ENCODE results near the gene SEMA3D.

DNA sequence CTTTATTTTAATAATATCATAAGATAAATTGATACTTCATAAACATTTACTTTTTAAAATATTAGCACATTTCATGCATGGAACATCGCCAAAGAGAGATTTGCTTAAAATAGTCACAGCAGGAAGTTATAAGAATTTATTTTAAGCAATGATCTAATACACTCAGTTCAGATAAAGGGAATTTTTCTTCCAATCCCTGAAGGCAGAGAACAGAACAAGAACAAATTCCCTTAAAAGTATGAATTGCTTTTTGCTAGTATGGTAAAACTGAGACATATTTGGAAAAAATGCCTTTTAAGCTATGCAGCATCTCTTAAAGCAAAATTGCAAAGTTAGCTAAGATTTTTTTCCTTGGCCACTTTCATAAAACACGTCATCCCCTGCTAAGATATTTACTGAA, 91.0 kb downstream of the SEMA3D start:
- TF ChIP-seq, protein P1, sequence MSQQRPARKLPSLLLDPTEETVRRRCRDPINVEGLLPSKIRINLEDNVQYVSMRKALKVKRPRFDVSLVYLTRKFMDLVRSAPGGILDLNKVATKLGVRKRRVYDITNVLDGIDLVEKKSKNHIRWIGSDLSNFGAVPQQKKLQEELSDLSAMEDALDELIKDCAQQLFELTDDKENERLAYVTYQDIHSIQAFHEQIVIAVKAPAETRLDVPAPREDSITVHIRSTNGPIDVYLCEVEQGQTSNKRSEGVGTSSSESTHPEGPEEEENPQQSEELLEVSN (IDR thresholded peaks at IDR 0.05; ENCODE audit: borderline replicate concordance, low read depth): no peak
- TF ChIP-seq, protein P2, sequence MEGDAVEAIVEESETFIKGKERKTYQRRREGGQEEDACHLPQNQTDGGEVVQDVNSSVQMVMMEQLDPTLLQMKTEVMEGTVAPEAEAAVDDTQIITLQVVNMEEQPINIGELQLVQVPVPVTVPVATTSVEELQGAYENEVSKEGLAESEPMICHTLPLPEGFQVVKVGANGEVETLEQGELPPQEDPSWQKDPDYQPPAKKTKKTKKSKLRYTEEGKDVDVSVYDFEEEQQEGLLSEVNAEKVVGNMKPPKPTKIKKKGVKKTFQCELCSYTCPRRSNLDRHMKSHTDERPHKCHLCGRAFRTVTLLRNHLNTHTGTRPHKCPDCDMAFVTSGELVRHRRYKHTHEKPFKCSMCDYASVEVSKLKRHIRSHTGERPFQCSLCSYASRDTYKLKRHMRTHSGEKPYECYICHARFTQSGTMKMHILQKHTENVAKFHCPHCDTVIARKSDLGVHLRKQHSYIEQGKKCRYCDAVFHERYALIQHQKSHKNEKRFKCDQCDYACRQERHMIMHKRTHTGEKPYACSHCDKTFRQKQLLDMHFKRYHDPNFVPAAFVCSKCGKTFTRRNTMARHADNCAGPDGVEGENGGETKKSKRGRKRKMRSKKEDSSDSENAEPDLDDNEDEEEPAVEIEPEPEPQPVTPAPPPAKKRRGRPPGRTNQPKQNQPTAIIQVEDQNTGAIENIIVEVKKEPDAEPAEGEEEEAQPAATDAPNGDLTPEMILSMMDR (IDR thresholded peaks at IDR 0.05): no peak
- TF ChIP-seq, protein P3, sequence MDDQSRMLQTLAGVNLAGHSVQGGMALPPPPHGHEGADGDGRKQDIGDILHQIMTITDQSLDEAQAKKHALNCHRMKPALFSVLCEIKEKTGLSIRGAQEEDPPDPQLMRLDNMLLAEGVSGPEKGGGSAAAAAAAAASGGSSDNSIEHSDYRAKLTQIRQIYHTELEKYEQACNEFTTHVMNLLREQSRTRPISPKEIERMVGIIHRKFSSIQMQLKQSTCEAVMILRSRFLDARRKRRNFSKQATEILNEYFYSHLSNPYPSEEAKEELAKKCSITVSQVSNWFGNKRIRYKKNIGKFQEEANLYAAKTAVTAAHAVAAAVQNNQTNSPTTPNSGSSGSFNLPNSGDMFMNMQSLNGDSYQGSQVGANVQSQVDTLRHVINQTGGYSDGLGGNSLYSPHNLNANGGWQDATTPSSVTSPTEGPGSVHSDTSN (IDR thresholded peaks at IDR 0.05): no peak
- TF ChIP-seq MAFK (IDR thresholded peaks at IDR 0.05; ENCODE audit: partially characterized antibody): no peak
